OCI-LY7 (cell line): ENCODE data around the gene RNF183.

Experiments
- EZH2phosphoT487 ChIP-seq: fragments of 200-600 bp; sonication (generic); IDR thresholded peaks from 2 replicates; pipeline ENCODE4 v1.6.1; 2018; ENCODE audit warnings: low read depth, borderline replicate concordance, mild to moderate bottlenecking, mixed run types, antibody characterized with exemption, low read length, moderate library complexity, mixed read lengths
- TF ChIP-seq, protein P1 (sequence below): fragments of 200-600 bp; sonication (generic); conservative IDR thresholded peaks from 2 replicates; pipeline ENCODE4 v1.5.1; 2014; ENCODE audit warnings: mild to moderate bottlenecking, antibody characterized with exemption, low read length, moderate library complexity, mixed read lengths

DNA sequence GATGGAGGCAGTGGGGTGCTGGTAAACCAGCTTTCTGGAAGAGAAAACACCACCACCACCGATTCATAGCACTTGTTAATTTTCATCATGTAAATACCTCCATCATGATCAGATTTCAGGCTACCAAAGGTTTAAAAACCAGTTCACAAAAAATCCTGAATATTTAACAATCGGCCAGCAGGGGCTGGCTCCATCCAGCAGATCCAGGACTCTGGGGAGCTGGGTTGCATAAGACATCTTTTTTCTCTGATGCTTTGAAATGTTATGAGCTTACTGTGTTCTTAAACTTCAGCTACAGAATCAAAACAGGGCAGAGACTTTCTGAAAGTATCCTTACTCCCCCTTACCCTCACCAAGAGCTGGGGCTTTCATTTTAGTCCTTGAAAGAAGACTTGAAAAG, 14.6 kb upstream of the RNF183 start:
- TF ChIP-seq, protein P1, sequence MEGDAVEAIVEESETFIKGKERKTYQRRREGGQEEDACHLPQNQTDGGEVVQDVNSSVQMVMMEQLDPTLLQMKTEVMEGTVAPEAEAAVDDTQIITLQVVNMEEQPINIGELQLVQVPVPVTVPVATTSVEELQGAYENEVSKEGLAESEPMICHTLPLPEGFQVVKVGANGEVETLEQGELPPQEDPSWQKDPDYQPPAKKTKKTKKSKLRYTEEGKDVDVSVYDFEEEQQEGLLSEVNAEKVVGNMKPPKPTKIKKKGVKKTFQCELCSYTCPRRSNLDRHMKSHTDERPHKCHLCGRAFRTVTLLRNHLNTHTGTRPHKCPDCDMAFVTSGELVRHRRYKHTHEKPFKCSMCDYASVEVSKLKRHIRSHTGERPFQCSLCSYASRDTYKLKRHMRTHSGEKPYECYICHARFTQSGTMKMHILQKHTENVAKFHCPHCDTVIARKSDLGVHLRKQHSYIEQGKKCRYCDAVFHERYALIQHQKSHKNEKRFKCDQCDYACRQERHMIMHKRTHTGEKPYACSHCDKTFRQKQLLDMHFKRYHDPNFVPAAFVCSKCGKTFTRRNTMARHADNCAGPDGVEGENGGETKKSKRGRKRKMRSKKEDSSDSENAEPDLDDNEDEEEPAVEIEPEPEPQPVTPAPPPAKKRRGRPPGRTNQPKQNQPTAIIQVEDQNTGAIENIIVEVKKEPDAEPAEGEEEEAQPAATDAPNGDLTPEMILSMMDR = no peak
- no peak for TF ChIP-seq EZH2phosphoT487
